PC-3 (cell line): Measurements from ENCODE around the gene ZNRF1.

Source experiments
- CTCF ChIP-seq: fragments of 300-600 bp; sonication (generic); conservative IDR thresholded peaks from 2 replicates; pipeline ENCODE4 v1.5.1; 2017; ENCODE audit warnings: antibody characterized with exemption, low read depth, mild to moderate bottlenecking, low read length
- EZH2 ChIP-seq: fragments of 300-600 bp; sonication (generic); IDR thresholded peaks from one replicate; pipeline ENCODE4 v1.6.1; 2017; ENCODE audit warnings: antibody characterized with exemption, mild to moderate bottlenecking, low read length; ENCODE audit not compliant: unreplicated experiment
- EZH2phosphoT487 ChIP-seq: fragments of 300-600 bp; sonication (generic); IDR thresholded peaks from 2 replicates; pipeline ENCODE4 v1.6.1; 2018; ENCODE audit warnings: mild to moderate bottlenecking, antibody characterized with exemption, low read length, borderline replicate concordance

- TF ChIP-seq EZH2phosphoT487 = no peak
- TF ChIP-seq CTCF = no peak
- no peak for TF ChIP-seq EZH2
Observed at GRCh38 chr16:75079346-75079926, 80.6 kb downstream of the ZNRF1 start.
